GM12878 (cell line): ENCODE results near the gene IBA57. TPM values are rescaled to one million over a fixed set of nuclear protein-coding genes. Genes with fewer than 3 reads are reported as not detected.

ENCODE experiments used
- ATAC-seq: fragments of 200-7000 bp; cut with Tn5 transposase; 3 replicates; pipeline ENCODE4 v1.9.1; 2020; ENCODE audit warnings: mild to moderate bottlenecking, moderate library complexity
- BruUV-seq: library from RNA; stranded (reverse); fragments of 400-500 nt; replicated peaks from 2 replicates; lab custom pipeline; 2021; lab: Mats Ljungman, UMichigan
- CTCF ChIA-PET: fragments of 300-600 bp; sonication (Branson Sonifier 250); formaldehyde crosslinking; extraction: SDS; loops from one replicate; lab custom pipeline; 2021; ENCODE audit warnings: inconsistent platforms; lab: Yijun Ruan, JAX
- POLR2A ChIA-PET: fragments of 350-600 bp; formaldehyde crosslinking; extraction: SDS; loops from one replicate; lab custom pipeline; 2021; ENCODE audit warnings: inconsistent platforms; lab: Charles Lee
- RAD21 ChIA-PET: fragments of 300-600 bp; sonication (Branson Sonifier 250); formaldehyde crosslinking; loops from one replicate; lab custom pipeline; 2023; ENCODE audit warnings: antibody characterized with exemption; ENCODE audit not compliant: unreplicated experiment; lab: Charles Lee
- SMC1A ChIA-PET: fragments of 300-600 bp; sonication (Branson Sonifier 250); formaldehyde crosslinking; loops from one replicate; lab custom pipeline; 2023; ENCODE audit not compliant: unreplicated experiment, uncharacterized antibody; lab: Charles Lee
- DNase-seq: peaks from one replicate; pipeline ENCODE4 v3.0.0-alpha.2; 2011; ENCODE audit warnings: low read depth, low spot score
- FAIRE-seq: peaks from 3 replicates; lab custom pipeline; 2011; peaks lifted over from hg19 to GRCh38; lab: Jason Lieb, UNC
- H2AFZ ChIP-seq: 2 replicates; pipeline ENCODE4 v1.6.0; 2011; ENCODE audit warnings: low read depth, low read length, control low read depth; ENCODE audit not compliant: control insufficient read depth
- H3K27ac ChIP-seq: 2 replicates; pipeline ENCODE4 v1.5.1; 2011; ENCODE audit warnings: control low read depth; ENCODE audit not compliant: control insufficient read depth, insufficient read depth
- H3K27me3 ChIP-seq, 2 experiments: replicated peaks in 1 of 2; 2 replicates each; pipeline versions ENCODE4 v1.6.0 to v1.6.1; 2011; ENCODE audit warnings: low read length in 1 of 2; ENCODE audit not compliant: control insufficient read depth in 2 of 2, insufficient read depth in 2 of 2
- H3K36me3 ChIP-seq, 2 experiments: 2 replicates each; pipeline ENCODE4 v1.5.1; 2011; ENCODE audit warnings: low read length in 1 of 2; ENCODE audit not compliant: control insufficient read depth in 2 of 2, insufficient read depth in 2 of 2
- H3K4me1 ChIP-seq: 2 replicates; pipeline ENCODE4 v1.6.1; 2011; ENCODE audit warnings: mild to moderate bottlenecking, low read length, moderate library complexity, mixed read lengths; ENCODE audit not compliant: control insufficient read depth, insufficient read depth
- H3K4me2 ChIP-seq: 2 replicates; pipeline ENCODE4 v1.6.0; 2011; ENCODE audit warnings: control low read depth; ENCODE audit not compliant: control insufficient read depth, insufficient read depth
- H3K4me3 ChIP-seq: fragments of 200-600 bp; sonication (generic); 2 replicates; pipeline ENCODE4 v1.5.1; 2016
- H3K79me2 ChIP-seq: 2 replicates; pipeline ENCODE4 v1.6.0; 2011; ENCODE audit warnings: low read length; ENCODE audit not compliant: control insufficient read depth, insufficient read depth
- H3K9ac ChIP-seq: 2 replicates; pipeline ENCODE4 v1.8.0; 2011; ENCODE audit warnings: low read length, control low read depth, mixed read lengths; ENCODE audit not compliant: control insufficient read depth, insufficient read depth
- H3K9me3 ChIP-seq: replicated peaks from 3 replicates; pipeline ENCODE4 v1.5.1; 2011; ENCODE audit warnings: mild to moderate bottlenecking, low read length; ENCODE audit not compliant: control insufficient read depth, insufficient read depth
- H4K20me1 ChIP-seq: 2 replicates; pipeline ENCODE4 v1.6.0; 2011; ENCODE audit not compliant: control insufficient read depth, insufficient read depth
- BACH1 ChIP-seq: fragments of 450-650 bp; IDR thresholded peaks from 2 replicates; pipeline ENCODE4 v1.6.1; 2017; ENCODE audit warnings: mild to moderate bottlenecking, borderline replicate concordance
- CBX5 ChIP-seq: sonication (generic); IDR thresholded peaks from 2 replicates; pipeline ENCODE4 v1.6.1; 2016; ENCODE audit warnings: low read depth, moderate library complexity, mild to moderate bottlenecking, inconsistent platforms
- CREM ChIP-seq: IDR thresholded peaks from 2 replicates; pipeline ENCODE4 v1.6.1; 2014; ENCODE audit warnings: antibody characterized with exemption, low read depth
- HDAC2 ChIP-seq: fragments of 200-600 bp; sonication (generic); IDR thresholded peaks from 2 replicates; pipeline ENCODE4 v1.6.1; 2017
- NFXL1 ChIP-seq: fragments of 450-650 bp; IDR thresholded peaks from 2 replicates; pipeline ENCODE4 v1.6.1; 2017; ENCODE audit warnings: antibody characterized with exemption, mild to moderate bottlenecking, borderline replicate concordance
- NFYA ChIP-seq: IDR thresholded peaks from 2 replicates; pipeline ENCODE4 v1.6.1; 2011; ENCODE audit warnings: low read depth, mild to moderate bottlenecking, low read length, improper control_type of control experiment, borderline replicate concordance
- RUNX3 ChIP-seq: IDR thresholded peaks from 2 replicates; pipeline ENCODE4 v1.6.1; 2012; ENCODE audit warnings: low read length, inconsistent platforms
- SRF ChIP-seq, 2 experiments: IDR thresholded peaks; 2 replicates each; pipeline ENCODE4 v1.6.1; 2011; ENCODE audit warnings: low read depth in 2 of 2, low read length in 2 of 2, mild to moderate bottlenecking in 1 of 2, moderate library complexity in 1 of 2
- WGBS: methylation state at CpG from one replicate; pipeline ENCODE4 v1.1.6; 2016; ENCODE audit warnings: low lambda C conversion rate; ENCODE audit not compliant: insufficient replicate concordance, insufficient coverage; ENCODE audit errors: missing lambda C conversion rate; 5-methylcytosine and 5-hydroxymethylcytosine counted together
- in situ Hi-C: fragments of 300-500 bp; cut with MboI; formaldehyde crosslinking; loops from 9 replicates; pipeline ENCODE4 v1.14.3; 2018; ENCODE audit warnings: mixed read lengths
- intact Hi-C: fragments of 100-400 bp; cut with micrococcal nuclease; formaldehyde crosslinking; loops from one replicate; pipeline ENCODE4 v1.14.2; 2022; ENCODE audit not compliant: unreplicated experiment
- polyA plus RNA-seq, 11 experiments: library from polyadenylated mRNA; depleted of rRNA in 4 of 11; unstranded in 6 of 11; stranded (reverse) in 5 of 11; fragments of >200 nt; fragmentation: Nextera tagmentation in 4 of 11; fragmentation: Illumina TruSeq in 1 of 11; extraction: Ambion mirVana in 4 of 11; extraction: Trizol in 1 of 11; gene quantifications; 1 replicate in 1 of 11; 2 replicates in 10 of 11; pipeline versions ENCODE4 v1.2.1 to v1.2.3, GENCODE V29; 2011 to 2016; ENCODE audit warnings: inconsistent platforms in 2 of 11, missing spikeins in 2 of 11, low read depth in 1 of 11
- total RNA-seq, 4 experiments: library from RNA; depleted of rRNA in 3 of 4; stranded (reverse); fragments of >200 nt in 3 of 4; fragmentation: Illumina TruSeq in 1 of 4; extraction: Trizol in 1 of 4; gene quantifications; 2 replicates each; pipeline versions ENCODE4 v1.2.1 to v1.2.3, GENCODE V29; 2013 to 2021
- TF ChIP-seq, protein P1 (sequence below): IDR thresholded peaks from 2 replicates; pipeline ENCODE4 v1.6.1; 2012; ENCODE audit warnings: improper control_type of control experiment, low read depth, low read length; ENCODE audit not compliant: insufficient replicate concordance

IBA57 gene
- total and polyA plus RNA-seq, 10 of the 15 experiments (the other 5 are each of a cell fraction or from before 2014, with no cell fraction given), result 0.51 to 8.6 (median 3.7) TPM

DNA sequence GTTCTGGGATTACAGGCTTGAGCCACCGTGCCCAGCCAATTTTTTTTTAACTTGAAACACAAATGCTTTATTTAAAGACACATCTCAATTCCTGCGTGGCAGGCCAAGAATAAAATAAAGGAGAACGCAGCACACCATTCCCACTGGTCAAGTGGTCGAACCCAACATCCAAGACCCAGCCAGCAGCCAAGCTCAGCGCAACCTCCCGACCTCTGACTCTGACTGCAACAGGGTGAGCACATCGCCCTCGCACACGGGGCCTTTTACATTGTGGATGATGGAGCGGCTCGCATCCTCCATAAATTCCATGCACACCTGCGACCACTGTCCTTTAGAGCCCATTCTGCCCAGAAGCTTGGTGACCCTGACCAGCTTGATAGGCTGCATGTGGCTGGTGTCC is 31.0 kb upstream of the IBA57 start:
- H3K27ac ChIP-seq, result no peak overlapping the region
- SMC1A ChIA-PET, result interaction anchor here (1.4 kb wide), 1 partner anchor 43 kb away, joined by 3 read pairs; no protein-coding TSS in a partner anchor

DNA sequence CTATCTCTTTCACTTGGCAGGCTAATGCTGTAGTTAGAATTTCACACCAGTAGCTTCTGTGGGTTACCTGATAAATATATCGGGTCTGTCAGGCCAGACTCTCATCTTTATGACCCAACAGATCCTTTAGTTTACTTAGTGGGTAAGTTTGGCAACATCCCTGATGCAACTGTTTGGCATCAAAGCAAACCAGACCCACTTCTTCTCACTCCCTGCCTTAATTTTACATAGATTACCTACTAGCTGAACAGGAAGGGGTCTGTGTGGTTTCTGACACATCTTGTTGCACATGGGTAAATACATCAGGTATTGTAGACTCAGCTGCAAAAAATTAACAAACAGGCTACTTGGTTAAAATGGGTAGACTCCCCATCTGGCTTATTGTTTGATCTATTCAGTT is 28.7 kb upstream of the IBA57 start:
- intact Hi-C loops, result no loop called here
- Histone ChIP-seq H3K79me2 (peaks cover 18% of the 10 kb centered on the region), H3K9me3 (no peaks in the 10 kb centered on the region), H3K4me3 (no peak overlapping the region), H2AFZ (no peak overlapping the region), H3K4me1 (peaks cover 11% of the 10 kb centered on the region), H3K4me2 (no peak overlapping the region), H4K20me1 (0 out of 2 replicates have a peak, but pooled peaks cover 3% of the 10 kb centered on the region), H3K36me3 (peaks cover 0 to 3% of the 10 kb centered on the region in 2 experiments; a peak in 1 of 4 replicates), H3K27me3 (no peaks in the 10 kb centered on the region; a peak in 2 of 4 replicates), H3K9ac (no peak overlapping the region), H3K27ac (no peak overlapping the region)
- BruUV-seq, result no TSS peak
- TF ChIP-seq, protein P1, sequence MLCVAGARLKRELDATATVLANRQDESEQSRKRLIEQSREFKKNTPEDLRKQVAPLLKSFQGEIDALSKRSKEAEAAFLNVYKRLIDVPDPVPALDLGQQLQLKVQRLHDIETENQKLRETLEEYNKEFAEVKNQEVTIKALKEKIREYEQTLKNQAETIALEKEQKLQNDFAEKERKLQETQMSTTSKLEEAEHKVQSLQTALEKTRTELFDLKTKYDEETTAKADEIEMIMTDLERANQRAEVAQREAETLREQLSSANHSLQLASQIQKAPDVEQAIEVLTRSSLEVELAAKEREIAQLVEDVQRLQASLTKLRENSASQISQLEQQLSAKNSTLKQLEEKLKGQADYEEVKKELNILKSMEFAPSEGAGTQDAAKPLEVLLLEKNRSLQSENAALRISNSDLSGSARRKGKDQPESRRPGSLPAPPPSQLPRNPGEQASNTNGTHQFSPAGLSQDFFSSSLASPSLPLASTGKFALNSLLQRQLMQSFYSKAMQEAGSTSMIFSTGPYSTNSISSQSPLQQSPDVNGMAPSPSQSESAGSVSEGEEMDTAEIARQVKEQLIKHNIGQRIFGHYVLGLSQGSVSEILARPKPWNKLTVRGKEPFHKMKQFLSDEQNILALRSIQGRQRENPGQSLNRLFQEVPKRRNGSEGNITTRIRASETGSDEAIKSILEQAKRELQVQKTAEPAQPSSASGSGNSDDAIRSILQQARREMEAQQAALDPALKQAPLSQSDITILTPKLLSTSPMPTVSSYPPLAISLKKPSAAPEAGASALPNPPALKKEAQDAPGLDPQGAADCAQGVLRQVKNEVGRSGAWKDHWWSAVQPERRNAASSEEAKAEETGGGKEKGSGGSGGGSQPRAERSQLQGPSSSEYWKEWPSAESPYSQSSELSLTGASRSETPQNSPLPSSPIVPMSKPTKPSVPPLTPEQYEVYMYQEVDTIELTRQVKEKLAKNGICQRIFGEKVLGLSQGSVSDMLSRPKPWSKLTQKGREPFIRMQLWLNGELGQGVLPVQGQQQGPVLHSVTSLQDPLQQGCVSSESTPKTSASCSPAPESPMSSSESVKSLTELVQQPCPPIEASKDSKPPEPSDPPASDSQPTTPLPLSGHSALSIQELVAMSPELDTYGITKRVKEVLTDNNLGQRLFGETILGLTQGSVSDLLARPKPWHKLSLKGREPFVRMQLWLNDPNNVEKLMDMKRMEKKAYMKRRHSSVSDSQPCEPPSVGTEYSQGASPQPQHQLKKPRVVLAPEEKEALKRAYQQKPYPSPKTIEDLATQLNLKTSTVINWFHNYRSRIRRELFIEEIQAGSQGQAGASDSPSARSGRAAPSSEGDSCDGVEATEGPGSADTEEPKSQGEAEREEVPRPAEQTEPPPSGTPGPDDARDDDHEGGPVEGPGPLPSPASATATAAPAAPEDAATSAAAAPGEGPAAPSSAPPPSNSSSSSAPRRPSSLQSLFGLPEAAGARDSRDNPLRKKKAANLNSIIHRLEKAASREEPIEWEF, result no peak
- TF ChIP-seq HDAC2 (no peak), NFYA (no peak), CBX5 (no peak), NFXL1 (no peak), CREM (no peak), RUNX3 (0 out of 2 replicates have a peak, but pooled peaks have one; percentile 21)
- ATAC-seq, result no peak
- in situ Hi-C loops, result loop anchor here (5.0 kb wide), 1 partner anchor 35 kb away; no protein-coding TSS in a partner anchor
- WGBS, result 0% methylated on average over 1 of the region's 1 CpG
- ChIA-PET SMC1A (interaction anchor here (0.8 to 1.9 kb wide), 3 partner anchors 11 to 30 kb away, joined by 3 to 7 read pairs (median 3); no protein-coding TSS in a partner anchor), CTCF (interaction anchor here (1.3 to 6.1 kb wide), 4 partner anchors 27 to 378 kb away, joined by 3 to 54 read pairs (median 6); partner anchors contain the start of genes IBA57 and MRPL55), RAD21 (interaction anchor here (3.1 kb wide), 1 partner anchor 29 kb away, joined by 13 read pairs; the partner anchor contains the start of gene IBA57), POLR2A (no interaction called here)
- no peak for FAIRE-seq
- no peak for DNase-seq

More for the DNA sequence above, 31.0 kb upstream of the IBA57 start:
- Histone ChIP-seq H3K4me1 (peaks cover 5% of the 10 kb centered on the region), H3K36me3 (no peaks in the 10 kb centered on the region), H3K9ac (no peak overlapping the region), H3K4me3 (no peak overlapping the region), H3K9me3 (no peaks in the 10 kb centered on the region), H3K79me2 (no peaks in the 10 kb centered on the region; the same call in 1 of the 2 replicates), H3K27me3 (no peaks in the 10 kb centered on the region; a peak in 2 of 4 replicates), H2AFZ (no peak overlapping the region), H4K20me1 (no peaks in the 10 kb centered on the region), H3K4me2 (no peak overlapping the region)
- BruUV-seq, result no TSS peak
- no peak for DNase-seq
- ATAC-seq, result no peak
- FAIRE-seq, result no peak
- intact Hi-C loops (loop anchor here (5.0 kb wide), 2 partner anchors 323 to 368 kb away; a partner anchor contains a TSS), in situ Hi-C loops (no loop called here)
- TF ChIP-seq BACH1 (no peak), SRF (IDR thresholded peaks at IDR 0.05; ENCODE audit: low read depth in 2 of 2, low read length in 2 of 2) (0 out of 4 replicates have a peak, but pooled peaks of 1 of the 2 experiments have one; percentile 6)
- ChIA-PET CTCF (interaction anchor here (1.4 kb wide), 1 partner anchor 9 kb away, joined by 4 read pairs; no protein-coding TSS in a partner anchor), RAD21 (interaction anchor here (0.8 kb wide), 1 partner anchor 115 kb away, joined by 3 read pairs; no protein-coding TSS in a partner anchor), POLR2A (no interaction called here)
- WGBS, result 73% methylated on average over 12 of the region's 12 CpGs
